ENCODE measurements around the gene HSD11B1.
A peak's percentile ranks its signal among the peaks of the same experiment; 100 is the strongest.

Gene HSD11B1

DNA sequence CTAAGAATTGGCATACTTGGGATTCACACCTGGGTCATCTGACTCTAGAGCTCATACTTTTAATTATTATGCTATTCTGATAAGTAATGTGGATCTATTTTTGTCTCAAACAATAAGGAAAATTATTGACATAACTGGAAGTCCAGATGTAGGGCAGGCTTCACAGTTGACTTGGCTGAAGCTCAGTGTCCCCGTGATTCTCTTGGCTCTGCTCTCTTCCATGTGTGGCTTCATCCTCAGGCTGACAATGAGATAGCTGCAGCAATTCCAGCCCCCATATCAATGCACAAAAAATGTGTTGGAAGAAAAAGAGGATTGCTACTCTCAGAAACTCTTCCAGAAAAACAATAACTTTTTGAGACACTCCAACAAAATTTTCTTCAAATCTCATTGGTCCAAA is 23.8 kb downstream of the HSD11B1 start:
- DNase-seq = no peak

DNA sequence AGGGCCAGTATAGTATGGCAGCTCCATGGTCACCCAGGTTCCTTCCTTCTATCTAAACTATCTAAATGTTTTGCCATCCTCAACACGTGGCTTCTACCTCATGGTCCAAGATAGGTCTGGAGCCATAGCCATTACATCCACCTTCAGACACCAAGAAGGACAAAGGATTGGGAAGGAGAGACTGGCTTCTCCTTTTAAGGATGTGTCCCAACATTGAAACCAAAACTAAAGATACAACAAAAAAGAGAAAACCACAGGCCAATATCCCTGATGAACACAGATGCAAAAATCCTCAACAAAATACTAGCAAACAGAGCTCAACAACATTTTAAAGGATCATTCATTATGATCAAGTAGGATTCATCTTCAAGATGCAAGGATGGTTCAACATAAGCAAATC is 24.8 kb downstream of the HSD11B1 start:
- DNase-seq = no peak

DNA sequence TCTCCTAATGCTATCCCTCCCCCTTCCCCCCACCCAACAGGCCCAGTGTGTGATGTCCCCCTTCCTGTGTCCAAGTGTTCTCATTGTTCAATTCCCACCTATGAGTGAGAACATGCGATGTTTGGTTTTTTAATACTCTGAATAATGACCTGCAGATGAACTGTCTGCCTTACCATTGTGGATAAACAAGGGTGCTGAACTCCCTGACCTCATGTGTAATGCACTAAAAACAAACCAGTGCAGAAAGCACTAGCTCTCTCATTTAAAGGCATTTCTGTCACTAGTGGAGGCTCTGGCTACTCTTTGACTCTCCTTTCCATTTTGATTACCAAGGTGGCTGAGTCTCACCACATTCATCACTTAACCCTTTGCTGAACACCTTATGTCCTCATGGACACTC is 28.1 kb downstream of the HSD11B1 start:
- DNase-seq = no peak

DNA sequence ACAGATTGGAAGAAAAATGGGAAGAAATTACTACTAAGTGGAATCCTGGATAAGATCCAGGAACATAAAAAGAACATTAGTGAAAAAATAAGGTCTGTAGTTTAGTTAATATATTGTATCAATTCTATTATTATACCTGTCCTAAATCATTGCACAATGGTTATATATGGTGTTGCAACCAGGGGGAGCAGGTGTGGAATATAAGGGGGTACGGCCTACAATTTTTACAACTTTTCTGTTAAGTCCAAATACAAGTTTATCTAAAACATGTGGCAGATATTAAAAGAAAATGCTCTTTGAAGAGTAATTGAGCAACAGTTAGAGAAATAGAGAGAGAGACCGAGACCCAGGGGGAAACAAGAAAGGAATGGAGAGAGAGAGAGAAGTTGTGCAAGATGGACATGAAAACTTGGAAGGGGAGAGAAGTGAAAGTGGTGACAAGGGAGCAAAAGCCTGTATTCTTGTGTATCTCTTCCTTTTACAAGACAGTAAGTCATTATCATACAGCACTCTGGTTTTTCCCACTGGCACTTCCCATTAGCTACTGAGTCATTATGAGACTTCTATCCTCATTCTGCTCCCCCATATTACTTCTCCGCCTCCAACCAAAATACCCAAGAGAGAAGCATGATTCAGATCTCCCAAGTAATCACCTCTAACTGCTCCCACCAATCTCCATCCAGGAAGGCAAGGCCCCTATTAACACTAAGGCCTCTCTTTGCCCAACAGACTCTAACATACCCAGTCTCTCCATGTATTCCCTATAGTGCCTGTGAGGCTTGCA is 29.0 kb downstream of the HSD11B1 start:
- DNase-seq = no peak

DNA sequence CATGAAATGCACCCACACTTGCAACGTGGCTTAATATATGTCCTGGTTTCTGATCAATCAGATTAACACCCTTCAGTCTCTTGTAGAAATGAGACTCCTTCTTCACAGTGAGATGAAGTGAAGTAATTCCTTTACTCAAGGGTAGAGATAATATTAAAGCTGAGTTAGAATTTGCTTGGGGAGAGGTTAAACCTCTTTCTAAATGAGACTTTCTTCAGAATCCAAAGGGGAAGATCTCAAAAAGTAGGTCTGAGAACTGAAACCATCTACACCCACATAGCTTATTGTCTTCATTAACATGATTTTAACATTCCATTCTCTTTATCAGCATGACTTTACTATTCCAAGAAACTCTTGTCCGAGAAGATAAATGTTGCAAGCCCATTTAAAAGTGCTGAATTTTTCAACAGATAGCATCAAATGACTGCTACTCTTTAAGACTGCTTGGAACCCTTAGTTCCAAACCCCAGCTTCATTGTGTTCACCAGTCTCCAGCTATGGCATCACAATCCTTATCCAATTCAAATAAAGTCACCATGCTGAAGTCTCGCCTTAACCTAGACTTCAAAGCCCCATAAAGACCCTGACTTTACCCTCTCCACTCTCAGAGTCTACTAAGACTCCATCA is 32.0 kb downstream of the HSD11B1 start:
- no peak for DNase-seq

DNA sequence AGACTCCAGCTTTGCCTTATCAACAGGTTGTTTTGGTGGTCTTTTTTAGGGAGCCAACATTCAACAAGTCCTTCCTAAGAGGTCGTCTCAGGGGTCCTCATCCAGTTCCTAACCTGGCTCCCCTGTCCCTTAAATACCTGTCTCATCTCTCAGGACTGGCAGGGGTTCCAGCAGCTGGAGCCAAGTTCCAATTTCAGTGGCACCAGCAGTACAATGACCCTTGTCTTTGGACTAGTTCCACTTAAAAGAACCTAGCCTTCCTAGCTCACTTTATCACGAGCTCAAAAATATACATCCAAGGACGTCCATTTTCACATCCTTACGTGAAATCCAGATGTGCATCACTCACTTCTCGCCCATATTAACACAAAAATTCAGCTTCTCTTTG is 32.5 kb downstream of the HSD11B1 start:
- no peak for DNase-seq

DNA sequence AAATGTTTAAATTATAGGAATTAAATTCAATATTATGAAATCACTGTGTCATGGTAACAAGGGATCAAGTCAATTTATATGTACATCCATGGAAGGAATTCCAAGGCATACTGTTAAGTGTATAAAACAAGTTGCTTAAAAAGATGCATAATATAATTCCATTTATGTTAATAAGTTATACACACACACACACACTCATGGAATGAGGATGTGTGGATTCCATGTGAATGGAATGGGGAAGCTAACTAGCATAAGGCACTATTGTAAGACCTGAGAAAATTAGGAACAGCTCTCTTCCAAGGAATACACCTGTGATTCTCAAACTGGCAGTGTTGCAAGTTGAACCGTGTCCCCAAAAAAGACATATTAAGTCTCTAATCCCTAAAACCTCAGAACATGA is 33.6 kb downstream of the HSD11B1 start:
- DNase-seq = no peak

DNA sequence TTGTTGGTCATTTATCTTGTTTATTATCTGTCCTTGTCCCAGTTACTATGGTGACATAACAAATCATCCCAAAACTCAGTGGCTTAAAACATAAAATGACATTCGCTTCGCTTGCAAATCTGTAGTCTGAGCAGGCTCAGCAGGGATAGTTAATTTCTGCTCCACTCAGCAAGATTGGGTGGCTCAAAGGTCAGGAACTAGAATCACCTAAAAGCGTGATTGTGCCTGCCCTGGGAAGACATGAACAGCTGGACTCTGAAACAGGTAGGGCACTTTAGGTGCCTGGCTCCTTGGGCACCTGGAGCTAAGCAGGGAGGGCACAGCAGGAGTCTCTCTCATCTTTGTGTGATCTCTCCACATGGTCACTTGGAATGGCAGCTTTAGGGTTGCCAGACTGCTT is 36.5 kb downstream of the HSD11B1 start:
- no peak for DNase-seq

DNA sequence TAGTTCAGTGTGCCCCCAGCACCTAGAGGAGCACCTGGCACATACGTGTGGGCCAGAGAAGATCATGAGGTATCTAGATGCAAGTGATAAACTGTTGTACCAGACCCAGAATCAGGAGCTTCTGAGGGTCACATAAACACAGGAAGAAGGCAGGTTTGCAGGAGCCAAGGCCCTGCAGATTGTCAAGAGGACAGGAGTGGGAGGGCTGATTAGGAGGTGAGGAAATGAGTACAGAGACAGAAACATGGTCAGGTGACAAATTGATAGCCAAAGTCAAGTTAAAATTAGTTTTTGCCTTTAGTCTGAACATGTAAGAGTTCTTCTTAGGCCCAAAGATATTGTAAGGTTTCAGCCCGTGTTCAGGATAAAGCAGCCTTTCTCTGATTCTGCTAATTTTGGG is 37.2 kb downstream of the HSD11B1 start:
- DNase-seq = no peak

DNA sequence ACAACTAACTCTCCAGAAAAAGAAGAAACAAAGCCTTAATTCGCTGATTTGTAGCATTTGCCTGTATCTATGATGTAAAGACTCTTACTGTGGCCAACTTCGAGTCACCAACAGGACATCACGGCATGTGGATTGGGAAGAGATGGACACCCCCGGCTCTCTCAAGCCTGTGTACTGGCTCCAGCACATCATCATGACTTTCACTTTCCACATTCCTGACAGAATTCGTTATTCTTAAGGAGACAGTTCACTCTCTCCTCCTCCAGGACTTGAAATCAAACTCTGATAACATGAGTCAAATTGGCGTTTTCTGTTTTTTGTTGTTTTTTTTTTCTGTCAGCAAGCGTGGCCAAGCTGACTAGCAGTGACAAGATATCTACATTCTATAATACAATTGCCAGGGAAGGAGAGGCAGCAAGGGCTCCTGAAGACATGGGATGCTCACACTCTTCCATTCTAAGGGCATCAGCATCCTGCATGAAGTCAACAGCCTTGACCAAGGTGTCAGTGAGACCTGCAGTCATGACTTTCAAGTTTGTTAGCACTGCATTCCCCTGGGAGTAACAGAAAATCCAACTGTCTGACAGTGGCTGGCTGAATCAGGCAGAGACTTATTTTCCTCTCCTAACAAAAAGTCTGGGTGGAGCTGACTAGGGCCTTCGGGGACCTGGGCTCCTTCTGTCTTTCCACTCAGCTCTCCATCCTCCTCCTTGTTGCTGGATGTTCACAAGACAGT is 37.9 kb downstream of the HSD11B1 start:
- no peak for DNase-seq

DNA sequence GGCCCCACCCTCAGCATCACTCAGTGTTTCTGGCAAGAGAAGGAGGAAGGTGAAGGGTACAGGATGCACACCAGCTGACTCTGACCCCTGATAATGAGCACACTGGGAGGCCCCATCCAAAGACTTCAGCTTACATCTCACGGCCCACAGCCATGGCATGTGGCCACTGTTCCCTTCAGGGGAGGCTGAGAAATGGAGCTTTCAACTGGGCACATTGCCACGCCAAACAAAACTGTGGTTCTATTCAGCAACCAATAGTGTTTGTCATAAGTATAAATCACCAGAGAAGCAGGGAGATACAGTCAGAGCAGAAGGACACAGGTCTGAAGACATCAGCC is 38.5 kb downstream of the HSD11B1 start:
- DNase-seq = no peak

DNA sequence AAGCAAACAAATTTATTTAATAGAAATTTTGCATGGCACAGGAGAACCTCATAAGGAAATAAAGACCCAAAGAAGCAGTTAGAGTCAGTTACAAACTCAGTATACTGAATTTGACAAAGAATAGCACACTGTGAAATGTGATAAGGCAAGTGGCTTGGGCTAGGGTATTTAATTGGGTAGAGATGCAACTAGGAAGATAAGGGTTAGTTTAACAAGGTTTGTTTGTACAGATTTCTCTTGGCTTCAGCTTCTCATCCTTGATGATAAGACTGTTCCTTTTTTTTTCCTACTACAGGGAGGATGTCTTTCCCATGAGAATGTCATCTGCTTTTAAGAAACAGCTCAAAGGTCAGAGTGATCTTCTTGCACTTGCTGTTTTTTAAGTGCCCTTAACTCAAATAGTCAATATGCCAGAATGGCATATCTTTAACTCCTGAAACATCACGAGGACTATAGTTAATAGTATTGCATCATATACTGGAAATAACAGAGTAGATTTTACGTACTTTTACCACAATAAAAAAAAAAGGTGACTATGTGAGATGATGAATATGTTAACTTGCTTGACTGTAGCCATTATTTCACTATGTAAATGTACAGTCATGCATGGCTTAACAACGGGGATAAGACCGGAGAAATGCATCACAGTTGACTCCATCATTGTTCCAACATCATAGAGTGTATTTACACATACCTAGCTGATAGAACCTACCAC is 42.0 kb downstream of the HSD11B1 start:
- DNase-seq = no peak

DNA sequence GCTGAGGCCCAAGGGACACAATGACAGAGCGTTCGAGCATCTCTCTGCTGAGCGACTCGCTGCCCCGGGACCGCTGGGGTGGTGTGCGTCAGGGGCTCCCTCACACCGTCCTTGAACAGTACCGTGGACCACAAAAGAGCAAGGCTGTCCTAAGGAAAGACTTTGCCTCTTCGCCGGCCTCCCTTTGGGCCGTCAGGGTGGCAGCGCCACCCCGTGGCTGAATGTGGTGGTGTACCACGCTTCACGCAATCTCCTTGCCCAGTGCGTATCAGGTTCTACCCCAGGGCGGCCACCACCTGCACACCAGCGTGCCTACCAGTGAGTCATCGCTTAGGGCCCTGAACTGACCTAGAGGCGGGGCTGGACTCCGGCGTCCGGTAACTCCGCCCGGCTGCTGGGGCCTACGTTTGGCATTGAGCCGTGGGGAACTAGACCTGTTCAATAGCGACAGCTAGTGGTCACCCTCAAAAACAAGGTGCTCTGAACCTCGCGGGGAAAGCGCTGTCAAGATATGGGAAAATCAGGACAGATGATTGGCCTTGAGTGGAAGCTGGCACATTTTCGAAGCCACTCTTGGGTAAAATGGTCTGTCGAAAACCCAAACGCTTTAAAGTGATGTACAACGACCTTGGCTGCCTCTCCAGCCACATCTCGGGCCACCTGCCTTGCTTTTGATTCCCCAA is 43.1 kb downstream of the HSD11B1 start:
- peak; percentile 90 for DNase-seq

DNA sequence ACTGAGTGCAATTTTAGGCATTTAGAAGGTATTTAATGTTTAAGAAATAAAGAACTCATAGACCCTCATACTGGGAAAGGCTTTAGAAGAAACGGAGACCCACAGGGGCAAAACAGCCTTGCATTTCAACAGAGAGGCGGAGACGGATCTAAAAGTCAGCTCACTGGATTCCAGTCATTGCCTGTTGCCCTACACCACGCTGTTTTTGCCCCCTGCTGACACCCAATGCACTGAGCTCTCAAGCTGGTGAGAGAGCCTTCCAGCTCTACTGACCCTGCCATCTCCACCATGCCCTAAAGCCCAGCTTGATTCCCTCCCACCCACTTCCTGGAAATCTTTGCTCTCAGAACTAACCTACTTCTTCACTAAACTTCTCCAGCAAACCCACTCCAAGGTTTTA is 44.0 kb downstream of the HSD11B1 start:
- DNase-seq = no peak

DNA sequence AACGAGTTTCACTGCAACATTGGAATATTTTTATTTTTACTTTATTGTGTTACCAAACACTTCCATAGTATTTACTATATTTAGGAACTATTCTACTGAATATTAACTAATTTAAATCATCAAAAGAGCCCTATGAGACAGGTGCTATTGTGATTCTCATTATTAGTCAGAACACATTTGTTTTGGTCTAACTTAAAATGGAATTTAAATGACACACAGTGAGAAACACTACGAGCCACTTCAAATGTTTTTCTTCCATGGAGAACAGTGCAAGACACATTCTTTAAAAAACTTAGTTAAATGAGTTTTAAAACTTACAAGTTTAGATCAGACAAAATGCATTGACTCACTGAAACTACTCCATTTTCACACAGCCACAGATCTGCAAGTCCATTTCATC is 44.6 kb downstream of the HSD11B1 start:
- no peak for DNase-seq

DNA sequence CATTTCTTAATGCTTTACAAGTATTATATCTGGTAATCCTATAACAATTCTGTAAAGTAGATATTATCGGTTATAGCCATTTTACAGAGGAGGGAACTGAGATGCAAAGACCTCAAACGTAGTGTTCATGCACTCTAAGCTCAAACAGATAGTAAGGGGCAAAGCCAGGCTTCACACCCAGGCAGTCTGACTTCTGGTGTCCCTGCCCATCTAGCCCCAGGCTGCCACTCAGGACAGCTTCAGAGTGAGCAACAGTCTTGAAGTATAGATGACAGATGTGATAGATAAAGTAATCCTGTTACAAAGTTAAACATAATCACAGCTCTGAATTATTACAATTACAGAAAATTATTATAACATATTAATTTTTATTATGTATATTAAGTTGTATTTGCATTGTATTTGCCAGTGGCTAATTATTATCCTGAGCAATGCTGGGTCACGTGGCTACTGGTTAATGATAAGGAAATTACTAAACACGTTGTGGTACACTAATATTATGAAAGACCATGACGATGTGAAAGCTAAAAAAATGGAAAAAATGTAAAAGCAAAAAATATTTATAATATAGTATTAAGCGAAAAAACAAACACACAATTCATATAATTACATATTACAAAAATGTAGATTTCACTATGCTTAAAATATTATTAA is 45.2 kb downstream of the HSD11B1 start:
- no peak for DNase-seq

DNA sequence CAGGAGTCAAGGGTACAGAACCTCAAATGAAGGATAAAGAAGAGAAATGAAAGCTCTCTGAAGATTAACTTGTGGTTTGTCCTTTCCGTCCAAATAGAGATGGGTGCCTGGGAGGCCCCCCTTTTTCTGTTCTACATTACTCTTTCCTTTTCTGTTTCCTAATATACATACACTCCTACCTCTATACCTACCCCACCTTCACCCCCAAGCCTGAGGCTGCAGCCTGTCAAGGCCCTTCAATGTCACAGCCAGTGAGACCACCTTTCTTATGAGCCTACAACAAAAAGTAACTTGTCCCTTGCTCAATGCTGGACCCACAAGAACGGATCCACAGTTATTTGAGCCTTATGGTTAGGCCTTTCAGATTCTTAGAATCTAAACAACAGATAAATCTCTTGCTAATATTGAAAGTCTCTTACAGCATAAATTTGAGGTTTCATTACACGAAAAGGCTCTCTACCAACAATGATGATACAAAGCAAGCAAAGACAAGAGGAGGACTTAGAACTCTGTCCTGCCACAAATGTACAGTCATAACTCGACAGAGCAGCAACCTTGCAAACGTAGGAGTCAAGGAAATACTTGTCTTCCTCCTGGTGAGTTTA is 47.1 kb downstream of the HSD11B1 start:
- DNase-seq = peak; percentile 60

DNA sequence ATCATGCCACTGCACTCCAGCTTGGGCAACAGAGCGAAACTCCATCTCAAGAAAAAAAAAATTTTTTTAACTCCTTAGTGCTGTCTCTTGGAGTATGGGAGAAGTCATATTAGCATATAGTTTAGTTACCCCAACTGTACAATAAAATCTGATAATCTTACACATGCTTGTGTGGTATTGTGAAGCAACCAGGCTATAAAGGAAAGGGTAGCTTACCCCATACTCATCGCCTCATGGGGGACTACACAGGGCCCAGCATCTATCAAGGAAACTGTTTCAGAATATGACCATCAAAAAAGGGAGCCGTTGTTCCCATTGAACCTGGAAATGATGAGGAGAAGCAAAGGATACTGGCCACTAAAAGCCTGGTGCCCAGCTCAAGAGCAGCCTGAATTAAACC is 48.2 kb downstream of the HSD11B1 start:
- no peak for DNase-seq

DNA sequence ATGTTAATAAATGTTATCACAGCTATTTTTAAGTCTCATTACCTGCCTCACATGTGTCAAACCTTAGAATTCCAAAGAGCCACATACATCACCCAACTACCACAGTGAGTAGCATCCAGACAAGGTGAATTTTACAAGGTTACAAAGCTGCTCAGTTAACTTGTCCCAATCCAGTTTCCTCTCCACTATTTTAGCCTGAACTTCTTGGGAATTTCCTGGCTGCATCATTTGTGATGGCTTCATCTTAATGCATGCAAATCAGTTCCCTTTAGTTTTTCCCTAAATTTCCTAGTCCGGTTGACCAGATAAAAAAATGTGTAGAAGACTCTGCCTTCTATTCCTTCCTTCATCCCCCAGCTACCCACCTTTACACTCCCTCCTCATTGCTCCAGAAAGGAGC is 50.6 kb downstream of the HSD11B1 start:
- no peak for DNase-seq

DNA sequence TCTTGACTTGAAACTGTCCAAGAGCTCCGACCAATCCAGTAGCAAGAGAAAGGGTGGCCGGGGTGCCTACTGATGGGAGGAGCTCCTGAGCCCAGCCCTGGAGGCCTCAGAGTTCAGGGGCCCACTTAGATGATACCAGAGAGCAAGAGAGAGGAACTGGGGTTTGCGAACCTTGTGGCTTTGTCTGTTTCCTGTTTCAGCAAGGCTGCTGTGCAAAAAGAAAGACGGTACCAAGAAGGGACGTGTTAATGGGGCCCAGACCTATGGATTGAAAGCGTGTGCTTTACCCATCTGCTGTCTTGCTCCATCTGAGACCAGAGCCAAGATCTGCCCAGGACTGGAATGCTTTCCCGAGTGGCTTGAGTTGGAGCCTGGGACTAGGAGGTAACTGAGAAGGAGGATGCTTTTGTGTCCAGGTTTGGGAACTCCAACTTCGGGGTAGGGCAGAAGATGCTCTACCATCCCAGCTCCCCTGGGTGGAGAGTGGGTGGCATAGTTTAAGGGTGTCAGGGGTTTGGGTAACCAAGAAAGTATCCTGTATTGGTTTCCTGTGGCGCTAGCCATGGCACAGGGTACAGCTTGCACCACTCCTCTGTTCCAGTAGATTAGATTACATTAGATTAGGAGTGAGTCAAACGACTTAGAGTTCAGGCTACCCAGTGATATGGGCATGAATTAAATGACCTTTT is 51.4 kb downstream of the HSD11B1 start, which contains the start of gene TRAF3IP3:
TSS of gene TRAF3IP3 (plus strand) at position 128 of the 689 bp plus-strand sequence. CDS start 3,987 bp downstream, outside the sequence.
- peak; percentile 83 for DNase-seq
